GM21528 (cell line): Measurements from ENCODE around the gene CD34.

Source experiments
- ATAC-seq: cut with Tn5 transposase; IDR thresholded peaks from one replicate; pipeline ENCODE4 v1.9.1; 2021; ENCODE audit warnings: mild to moderate bottlenecking, moderate library complexity; ENCODE audit not compliant: unreplicated experiment, low FRiP score

Gene CD34

GRCh38 chr1:207837673-207838072 lies 73.3 kb downstream of the CD34 start:
- ATAC-seq = no peak

DNA sequence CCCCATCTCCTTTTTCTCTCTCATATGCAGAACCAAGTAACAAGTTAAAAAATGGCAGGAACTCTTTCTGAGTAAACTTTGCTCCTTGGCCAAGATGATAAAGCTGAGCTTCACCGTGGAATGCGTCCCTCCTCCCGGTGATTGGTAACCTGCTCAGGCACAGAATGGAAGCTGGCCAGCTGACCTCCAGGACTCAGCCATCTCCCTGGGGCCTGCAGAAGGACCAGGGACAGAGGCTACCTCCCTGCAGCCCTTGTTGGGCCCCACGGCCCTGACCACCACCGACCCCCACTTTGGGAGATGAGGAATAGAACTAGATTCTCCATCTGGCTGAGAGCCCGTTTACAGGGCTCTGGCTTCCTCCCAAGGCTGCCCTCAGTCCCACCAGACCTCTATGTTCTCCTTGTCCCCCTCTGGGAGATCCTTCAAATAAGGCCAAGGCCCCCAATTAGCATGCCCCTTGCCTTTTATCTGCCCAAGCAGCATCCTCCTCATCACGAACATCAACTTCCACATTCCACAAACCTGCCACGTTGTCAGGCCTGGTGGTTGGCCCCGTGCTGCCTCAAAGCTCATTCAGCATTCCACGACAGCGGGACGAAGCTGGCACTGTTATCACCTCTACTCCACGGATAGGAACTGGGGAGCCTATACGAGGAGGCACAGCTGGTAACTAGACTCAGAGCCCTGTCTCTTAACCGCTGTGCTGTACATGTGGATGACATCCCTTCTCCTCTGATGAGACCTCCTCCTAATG lies 74.2 kb downstream of the CD34 start:
- ATAC-seq = no peak

DNA sequence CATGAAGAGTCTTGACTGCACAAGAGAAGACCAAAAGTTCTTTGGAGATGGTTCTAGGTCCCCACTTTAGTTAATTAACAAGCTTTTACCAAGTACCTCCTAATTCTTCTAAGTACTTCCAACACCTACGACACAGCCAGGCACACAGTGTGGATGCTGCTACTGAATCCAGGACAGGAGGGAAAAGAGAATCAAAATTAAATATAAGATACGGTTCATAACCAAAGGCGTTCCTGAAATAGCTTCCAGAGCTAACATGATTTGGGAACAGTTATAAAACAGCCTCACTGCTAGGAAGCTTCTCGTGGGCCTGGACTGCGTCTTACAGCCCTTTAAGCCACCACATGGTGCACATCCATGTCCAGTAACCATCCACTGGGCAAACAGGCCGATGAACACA lies 75.0 kb downstream of the CD34 start:
- no peak for ATAC-seq

DNA sequence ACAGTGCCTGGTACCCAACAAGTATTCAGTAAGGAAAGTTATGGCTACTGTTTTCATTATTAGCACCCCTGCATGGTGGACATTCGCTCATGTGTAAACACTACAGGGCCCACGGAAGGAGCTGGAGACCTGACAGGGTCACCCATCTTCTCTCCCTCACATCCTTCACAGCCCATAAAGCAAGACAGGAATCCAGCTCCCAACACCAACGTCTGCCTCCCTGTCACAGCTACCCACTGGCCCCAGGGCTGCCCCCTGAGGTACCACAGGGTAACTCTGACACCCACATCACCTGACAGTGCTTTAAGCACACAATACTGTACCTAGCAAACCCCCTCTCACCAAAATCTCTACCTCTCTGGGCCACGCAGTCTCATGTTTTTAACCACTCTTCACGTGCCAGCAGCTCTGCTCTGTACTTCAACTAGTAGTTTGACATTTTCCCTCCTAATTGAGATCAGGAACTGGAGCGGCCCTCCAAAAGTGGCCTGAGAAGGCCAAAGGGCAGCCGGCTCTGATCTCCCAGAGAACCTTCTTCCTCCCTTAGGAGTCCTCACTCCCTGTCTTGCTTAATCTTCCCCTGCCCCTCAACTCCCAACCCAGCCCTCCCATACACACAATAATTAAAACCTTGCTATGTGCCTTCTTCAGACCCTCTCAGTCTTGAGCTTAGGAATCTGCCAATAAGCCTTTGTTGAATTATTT lies 76.8 kb downstream of the CD34 start:
- no peak for ATAC-seq

DNA sequence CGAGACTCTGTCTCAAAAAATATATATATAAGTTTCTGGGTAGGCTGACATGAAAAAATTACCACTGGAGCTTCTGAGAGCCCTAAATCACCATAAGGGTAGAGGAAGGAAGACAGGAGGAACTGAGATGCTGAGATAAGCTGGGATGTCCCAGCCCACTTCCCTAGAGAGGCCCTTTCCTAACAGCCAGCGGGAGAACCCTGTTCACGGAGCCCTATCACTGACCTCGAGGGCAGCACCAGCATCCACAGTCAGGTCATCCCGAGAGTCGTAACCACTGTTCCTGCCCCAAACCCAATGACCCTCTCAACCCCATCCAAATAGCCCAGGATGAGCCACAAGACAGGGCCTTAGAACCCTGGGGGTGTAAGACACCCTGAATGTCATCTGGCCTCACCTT lies 77.5 kb downstream of the CD34 start:
- no peak for ATAC-seq

DNA sequence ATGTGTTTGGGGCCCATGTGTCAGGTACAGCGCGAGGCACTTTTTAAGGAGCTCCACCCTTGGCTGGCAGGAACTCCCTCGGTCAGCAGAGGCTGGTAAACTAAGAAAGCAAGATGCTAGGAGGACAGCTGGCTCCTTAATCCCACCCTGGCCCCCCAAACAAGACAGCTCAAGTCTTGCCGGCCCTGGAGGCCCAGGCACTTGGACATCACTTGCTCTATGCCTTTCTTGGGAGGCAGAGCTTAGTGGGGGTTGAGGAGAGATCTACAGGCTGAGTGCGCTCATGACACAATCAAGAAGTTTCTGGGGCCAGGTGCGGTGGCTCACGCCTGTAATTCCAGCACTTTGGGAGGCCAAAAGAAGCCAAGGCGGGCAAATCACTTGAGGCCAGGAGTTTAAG lies 78.1 kb downstream of the CD34 start:
- no peak for ATAC-seq

DNA sequence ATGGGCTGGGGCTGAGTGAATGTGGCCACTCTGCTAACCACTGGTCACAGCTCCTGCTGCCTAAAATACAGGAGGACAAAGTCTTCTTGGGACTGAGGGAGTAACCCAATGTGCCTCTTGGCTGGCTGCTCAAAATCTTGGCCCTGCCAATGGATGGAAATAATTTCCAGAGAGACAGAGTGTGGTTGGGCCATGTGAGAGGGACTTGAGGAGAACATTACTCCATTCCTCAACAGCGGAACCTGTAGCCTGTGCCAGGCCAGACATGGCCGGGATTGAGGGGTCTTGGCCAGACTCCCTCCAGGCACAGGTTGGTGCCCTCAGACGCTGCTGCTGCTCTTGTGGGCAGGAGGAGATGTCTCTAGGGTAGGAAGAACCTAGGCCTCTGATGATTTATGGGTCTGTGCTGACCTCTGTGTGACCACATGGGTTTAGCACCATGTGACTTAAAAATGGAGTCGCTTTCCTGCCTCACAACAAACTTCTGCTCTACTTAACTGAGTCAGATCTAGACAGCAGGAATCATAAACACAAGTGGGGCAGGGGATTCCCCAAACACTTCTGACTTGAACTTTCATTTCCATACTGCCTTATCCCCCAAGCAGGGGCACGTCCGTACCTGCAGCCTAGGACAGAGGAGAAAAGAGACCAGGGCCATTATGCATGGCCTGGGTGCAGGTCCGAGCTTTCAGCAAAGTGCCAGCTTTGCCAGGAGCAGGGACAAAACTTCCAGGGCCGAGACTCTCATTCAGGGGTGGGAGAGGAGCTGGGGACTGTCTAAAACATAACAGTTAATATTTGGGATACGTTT lies 79.2 kb downstream of the CD34 start:
- ATAC-seq = peak; percentile 71
